ENCODE results near the gene FAF2.
"Not testable (repeated sequence)": the region's sequence is repeated elsewhere in the genome, so short reads cannot be mapped to it uniquely, and the experiment has no call there.

FAF2 gene

DNA sequence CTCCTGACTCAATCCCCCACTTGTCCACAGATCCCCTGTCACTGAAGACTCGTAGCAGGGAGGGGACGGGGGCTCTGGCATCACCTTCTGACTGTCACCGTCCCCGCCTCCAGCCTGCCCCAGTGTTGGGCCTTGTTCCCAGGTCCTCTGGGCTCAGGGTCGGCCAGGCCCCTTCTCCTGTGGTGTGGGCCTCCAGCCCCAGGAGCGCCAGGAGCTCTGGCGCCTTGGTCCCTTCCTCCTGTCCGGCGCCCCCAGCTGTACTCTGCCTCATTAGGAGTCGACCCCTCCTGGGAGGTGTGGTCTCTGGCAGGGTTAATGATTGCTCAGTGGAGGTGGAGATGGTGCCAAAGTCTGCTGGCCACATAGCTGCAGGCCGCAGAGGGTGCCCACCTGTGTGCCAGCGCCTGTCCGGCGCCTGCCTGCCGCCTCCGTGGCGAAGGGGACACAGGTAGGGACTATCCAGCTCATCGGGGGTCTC is 100.8 kb downstream of the FAF2 start, which contains the start of gene CDHR2:
TSS of gene CDHR2 (plus strand) at position 376 of the 478 bp plus-strand sequence. CDS start 16,011 bp downstream, outside the sequence.
- no peak for DNase-seq

DNA sequence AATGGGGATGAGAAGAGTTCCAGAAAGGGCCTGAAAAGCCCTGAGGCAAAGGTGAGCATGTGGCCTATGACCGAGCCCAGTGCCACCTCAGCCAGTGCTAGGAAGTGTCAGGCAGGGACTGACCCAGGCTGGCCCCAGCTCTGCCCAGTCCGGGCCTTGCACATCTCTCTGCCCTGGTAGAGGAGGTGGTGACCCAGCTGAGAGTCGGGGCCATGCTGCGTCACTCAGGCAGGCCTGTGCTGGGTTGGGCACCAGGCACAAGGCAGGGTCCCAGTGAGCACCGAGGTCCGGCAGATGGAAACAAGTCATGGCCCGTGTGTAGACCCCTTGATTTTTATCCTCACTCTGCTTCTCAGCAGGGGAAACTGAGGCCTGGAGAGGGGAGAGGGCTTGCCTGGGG is 101.7 kb downstream of the FAF2 start:
- no peak for DNase-seq

DNA sequence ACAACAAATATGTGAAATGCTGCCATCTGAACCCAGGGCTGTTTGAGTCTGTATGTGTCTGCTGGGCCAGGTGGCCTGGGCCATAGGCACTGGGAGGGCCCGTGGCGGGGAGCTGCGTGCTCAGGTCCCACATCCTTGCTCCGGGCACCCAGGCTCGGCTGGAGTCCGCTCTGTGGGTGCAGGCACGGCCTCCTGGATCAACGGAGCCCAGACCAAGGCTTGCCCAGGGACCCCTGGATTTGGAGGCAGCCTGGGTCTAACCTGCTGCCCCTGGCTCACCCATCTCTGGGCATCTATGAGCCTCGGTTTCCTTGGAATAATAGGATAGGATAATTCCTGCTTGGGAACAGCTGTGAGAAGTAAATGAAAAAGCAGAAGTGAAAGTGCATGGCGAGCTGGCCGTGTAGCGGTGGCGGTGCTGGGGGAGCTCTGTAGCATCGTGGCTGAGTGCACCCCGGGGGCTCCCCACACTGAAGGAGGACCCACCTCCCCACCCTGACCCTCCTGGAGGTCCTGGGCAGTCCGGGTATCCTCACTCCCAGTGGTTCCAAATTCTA is 102.2 kb downstream of the FAF2 start:
- DNase-seq: no peak

DNA sequence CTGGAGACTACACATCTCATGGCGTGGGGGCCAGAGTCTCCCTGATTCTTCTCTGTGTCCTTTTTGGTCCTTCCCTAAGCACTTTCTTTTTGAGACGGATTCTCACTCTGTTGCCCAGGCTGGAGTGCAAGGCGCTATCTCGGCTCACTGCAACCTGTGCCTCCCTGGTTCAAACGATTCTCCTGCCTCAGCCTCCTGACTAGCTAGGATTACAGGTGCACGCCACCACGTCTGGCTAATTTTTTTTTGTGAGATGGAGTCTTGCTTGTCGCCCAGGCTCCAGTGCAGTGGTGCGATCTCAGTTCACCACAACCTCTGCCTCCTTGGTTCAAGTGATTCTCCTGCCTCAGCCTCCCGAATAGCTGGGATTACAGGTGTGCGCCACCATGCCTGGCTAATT is 102.8 kb downstream of the FAF2 start:
- not testable (repeated sequence) for DNase-seq

DNA sequence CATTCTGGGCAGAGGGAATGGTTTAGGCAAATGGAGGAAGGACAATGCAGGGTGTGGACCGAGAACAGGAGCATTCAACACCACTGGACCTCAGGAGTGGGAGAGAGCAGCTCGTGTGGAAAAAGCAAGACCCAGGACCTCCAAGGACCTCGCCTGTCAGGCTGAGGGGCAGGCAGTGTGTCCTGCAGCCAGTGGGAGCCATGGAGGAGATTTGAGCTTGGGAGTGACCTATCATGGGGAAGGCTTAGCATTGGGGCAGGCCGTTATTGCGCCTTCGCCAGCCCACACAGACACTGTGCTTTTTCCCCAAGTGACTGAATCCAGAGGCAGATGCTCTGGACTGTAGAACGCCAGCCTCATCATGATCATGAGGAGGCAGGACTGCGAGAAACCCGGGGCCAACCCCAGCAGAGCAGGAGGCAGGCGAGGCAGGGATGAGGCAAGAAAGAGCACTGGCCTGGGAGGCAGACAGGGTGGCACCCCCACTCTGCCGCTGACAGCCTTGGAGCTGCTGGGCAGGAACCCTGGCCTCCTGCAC is 104.2 kb downstream of the FAF2 start:
- no peak for DNase-seq

DNA sequence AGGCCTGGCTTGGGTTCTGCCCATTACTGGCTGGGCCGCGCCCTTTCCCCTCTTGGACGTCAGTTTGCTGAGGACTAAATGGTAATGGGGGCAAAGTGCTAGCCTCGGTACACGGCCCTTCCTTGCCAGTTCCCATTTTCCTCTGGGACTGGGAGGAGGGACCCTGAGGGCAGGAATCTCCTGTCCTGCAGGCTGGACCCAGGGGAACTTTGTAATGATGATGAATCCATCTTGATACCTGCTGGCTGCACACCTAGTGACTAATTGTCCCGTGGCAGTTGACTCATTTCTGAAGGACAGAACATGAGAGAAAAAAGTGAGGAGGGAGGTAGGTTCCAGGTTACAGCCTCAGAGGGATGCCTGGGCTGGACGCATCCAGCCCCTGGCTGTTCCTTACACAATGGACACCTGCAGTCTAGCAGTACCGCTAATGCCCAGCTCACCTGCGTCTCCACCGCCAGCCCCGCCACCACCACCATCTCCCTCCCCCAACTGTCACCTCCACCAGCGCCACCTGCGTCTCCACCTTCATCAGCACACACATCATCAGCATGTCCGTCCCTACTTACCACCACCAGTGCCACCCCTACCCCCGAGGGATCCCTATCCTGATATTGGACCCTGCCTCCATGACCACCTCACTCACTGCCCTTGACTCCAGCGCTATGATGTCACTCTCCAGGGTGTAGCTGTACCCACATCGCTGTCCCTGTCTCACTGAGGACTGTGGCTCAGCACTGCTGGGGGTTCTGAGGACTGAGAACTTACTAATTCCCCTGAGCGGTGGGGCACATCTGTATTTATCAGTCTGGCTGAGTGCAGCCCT is 105.3 kb downstream of the FAF2 start:
- no peak for DNase-seq

DNA sequence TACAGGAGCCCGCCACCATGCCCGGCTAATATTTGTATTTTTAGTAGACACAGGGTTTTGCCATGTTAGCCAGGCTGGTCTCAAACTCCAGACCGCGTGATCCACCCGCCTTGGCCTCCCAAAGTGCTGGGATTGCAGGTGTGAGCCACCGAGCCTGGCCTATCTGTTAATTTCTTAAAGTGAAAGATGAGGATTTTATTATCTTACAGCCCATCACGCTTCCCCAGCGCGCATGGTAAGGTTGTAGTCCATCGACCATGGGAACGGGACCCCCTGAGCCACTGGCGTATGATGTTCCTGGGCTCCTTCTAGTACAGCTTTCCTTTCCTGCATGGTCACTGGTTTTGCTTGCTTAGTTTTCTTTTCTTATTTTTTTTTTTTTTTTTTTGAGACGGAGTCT is 109.7 kb downstream of the FAF2 start:
- no peak for DNase-seq

Data from T-helper 9 cell (primary cell).